Astrocyte of the cerebellum (primary cell): Measurements from ENCODE around the gene SLC66A2.

ENCODE experiments used
- DNase-seq: peaks from one replicate; pipeline ENCODE4 v3.0.0-alpha.2; 2011; ENCODE audit warnings: low read depth
- H3K4me3 ChIP-seq: 2 replicates; pipeline ENCODE4 v1.5.1; 2011; ENCODE audit warnings: mild to moderate bottlenecking, low read depth, low read length, moderate library complexity
- CTCF ChIP-seq: IDR thresholded peaks from 2 replicates; pipeline ENCODE4 v1.5.1; 2012; ENCODE audit warnings: low read length, low read depth, moderate library complexity, mild to moderate bottlenecking; ENCODE audit errors: missing control alignments
- in situ Hi-C: cut with HindIII; loops from 2 replicates; pipeline ENCODE4 v1.10.0; 2017; ENCODE audit warnings: low sequenced_read_pairs

Gene SLC66A2

GRCh38 chr18:79922971-79923411 is 28.5 kb downstream of the SLC66A2 start:
- in situ Hi-C loops = no loop called here
- no peak for DNase-seq
- H3K4me3 ChIP-seq = no peak overlapping the region
- TF ChIP-seq CTCF = no peak

- no peak for DNase-seq
These were observed 29.2 kb downstream of the SLC66A2 start for GRCh38 chr18:79921984-79922965.

GRCh38 chr18:79919089-79919488 is 32.4 kb downstream of the SLC66A2 start:
- DNase-seq = no peak
- TF ChIP-seq CTCF = no peak

More at GRCh38 chr18:79921984-79922965, 29.2 kb downstream of the SLC66A2 start:
- in situ Hi-C loops = no loop called here
- no peak overlapping the region for H3K4me3 ChIP-seq
- TF ChIP-seq CTCF = no peak

GRCh38 chr18:79918615-79919011 is 32.8 kb downstream of the SLC66A2 start:
- in situ Hi-C loops = no loop called here
- no peak for TF ChIP-seq CTCF
- no peak for DNase-seq

More at GRCh38 chr18:79919089-79919488, 32.4 kb downstream of the SLC66A2 start:
- in situ Hi-C loops = no loop called here
- H3K4me3 ChIP-seq = no peak overlapping the region

GRCh38 chr18:79917853-79918614 is 33.4 kb downstream of the SLC66A2 start:
- no peak for DNase-seq
- in situ Hi-C loops = no loop called here
- H3K4me3 ChIP-seq = no peak overlapping the region
- TF ChIP-seq CTCF = no peak

More at GRCh38 chr18:79918615-79919011, 32.8 kb downstream of the SLC66A2 start:
- H3K4me3 ChIP-seq = no peak overlapping the region

GRCh38 chr18:79917169-79917852 is 34.1 kb downstream of the SLC66A2 start:
- no peak for DNase-seq
- TF ChIP-seq CTCF = no peak
- H3K4me3 ChIP-seq = no peak overlapping the region
- in situ Hi-C loops = no loop called here
